Measurements from ENCODE around the gene FCMR. TPM values are rescaled to one million over a fixed set of nuclear protein-coding genes. Genes with fewer than 3 reads are reported as not detected.

The FCMR gene
- total and polyA plus RNA-seq, 9 of the 15 experiments (the other 6 are each of a cell fraction or from before 2014, with no cell fraction given) = 0.11 to 0.82 (median 0.20) TPM; not detected in 5

DNA sequence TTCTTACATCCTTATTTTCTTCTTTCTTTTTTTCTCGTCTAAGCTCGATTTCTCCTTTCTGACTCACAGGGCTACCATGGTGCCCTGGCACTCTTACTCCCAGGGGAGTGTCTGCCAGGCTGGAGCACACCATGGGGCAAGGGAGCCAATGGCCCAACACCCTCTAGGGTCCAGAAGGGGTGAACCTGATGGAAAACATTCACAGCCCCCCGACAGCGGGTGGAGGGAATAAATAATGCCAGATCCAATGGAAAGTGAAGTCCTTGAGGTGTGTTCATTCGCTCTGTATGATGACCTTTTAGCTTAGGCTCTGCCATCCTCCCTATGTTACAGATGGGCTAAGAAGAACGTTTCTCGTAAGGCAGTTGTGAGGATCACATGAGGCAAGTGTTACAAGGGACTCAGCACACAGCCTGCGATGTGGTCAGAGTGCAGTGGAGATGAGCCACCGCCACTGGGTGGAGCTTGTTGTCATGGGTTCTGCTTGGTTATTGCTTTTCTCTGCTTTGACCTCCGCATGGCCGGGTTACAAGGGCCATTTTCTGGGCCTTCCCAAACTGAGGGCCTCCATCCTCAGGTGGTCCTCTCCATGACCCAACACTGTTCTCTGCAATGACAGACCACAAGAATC is 3.5 kb upstream of the FCMR start (continued):
- TF ChIP-seq ATF1 (CRISPR knock-in tag; IDR thresholded peaks at IDR 0.05) = no peak
- 0 out of 2 replicates have a peak, but pooled peaks have one; percentile 21 for TF ChIP-seq ATF1 (tag; IDR thresholded peaks at IDR 0.05)
- TF ChIP-seq, protein P1, sequence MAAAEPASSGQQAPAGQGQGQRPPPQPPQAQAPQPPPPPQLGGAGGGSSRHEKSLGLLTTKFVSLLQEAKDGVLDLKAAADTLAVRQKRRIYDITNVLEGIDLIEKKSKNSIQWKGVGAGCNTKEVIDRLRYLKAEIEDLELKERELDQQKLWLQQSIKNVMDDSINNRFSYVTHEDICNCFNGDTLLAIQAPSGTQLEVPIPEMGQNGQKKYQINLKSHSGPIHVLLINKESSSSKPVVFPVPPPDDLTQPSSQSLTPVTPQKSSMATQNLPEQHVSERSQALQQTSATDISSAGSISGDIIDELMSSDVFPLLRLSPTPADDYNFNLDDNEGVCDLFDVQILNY (CRISPR knock-in tag; IDR thresholded peaks at IDR 0.05) = 0 out of 2 replicates have a peak, but pooled peaks have one; percentile 36
- TF ChIP-seq JUND (IDR thresholded peaks at IDR 0.05; ENCODE audit: borderline replicate concordance, low read depth, low read length) = 0 out of 2 replicates have a peak, but pooled peaks have one; percentile 3
- TF ChIP-seq JUND (tag; IDR thresholded peaks at IDR 0.05; ENCODE audit: borderline replicate concordance, low read depth, low read length) = no peak
- no peak for TF ChIP-seq HDAC2 (IDR thresholded peaks at IDR 0.05)
- peak; percentile 19; the same call in 1 of the 2 replicates for TF ChIP-seq L3MBTL2 (IDR thresholded peaks at IDR 0.05)
- peak; percentile 44 to 64; a peak in 3 of 4 replicates for TF ChIP-seq RAD21 (CRISPR knock-in tag; conservative IDR thresholded peaks at IDR 0.05 in 1 of 2, IDR thresholded peaks at IDR 0.05 in 1 of 2)
- 0 out of 2 replicates have a peak, but pooled peaks have one; percentile 43 for TF ChIP-seq ZNF175 (CRISPR knock-in tag; IDR thresholded peaks at IDR 0.05; ENCODE audit: low read depth)
- TF ChIP-seq, protein P2, sequence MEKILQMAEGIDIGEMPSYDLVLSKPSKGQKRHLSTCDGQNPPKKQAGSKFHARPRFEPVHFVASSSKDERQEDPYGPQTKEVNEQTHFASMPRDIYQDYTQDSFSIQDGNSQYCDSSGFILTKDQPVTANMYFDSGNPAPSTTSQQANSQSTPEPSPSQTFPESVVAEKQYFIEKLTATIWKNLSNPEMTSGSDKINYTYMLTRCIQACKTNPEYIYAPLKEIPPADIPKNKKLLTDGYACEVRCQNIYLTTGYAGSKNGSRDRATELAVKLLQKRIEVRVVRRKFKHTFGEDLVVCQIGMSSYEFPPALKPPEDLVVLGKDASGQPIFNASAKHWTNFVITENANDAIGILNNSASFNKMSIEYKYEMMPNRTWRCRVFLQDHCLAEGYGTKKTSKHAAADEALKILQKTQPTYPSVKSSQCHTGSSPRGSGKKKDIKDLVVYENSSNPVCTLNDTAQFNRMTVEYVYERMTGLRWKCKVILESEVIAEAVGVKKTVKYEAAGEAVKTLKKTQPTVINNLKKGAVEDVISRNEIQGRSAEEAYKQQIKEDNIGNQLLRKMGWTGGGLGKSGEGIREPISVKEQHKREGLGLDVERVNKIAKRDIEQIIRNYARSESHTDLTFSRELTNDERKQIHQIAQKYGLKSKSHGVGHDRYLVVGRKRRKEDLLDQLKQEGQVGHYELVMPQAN (IDR thresholded peaks at IDR 0.05; ENCODE audit: borderline replicate concordance) = no peak
- TF ChIP-seq RCOR1 (IDR thresholded peaks at IDR 0.05; ENCODE audit: borderline replicate concordance in 1 of 2, low read depth in 2 of 2, low read length in 2 of 2) = peak in 1 of 2 experiments; percentile 57; a peak in 1 of 4 replicates
- 0 out of 2 replicates have a peak, but pooled peaks have one; percentile 28 for TF ChIP-seq ZNF431 (CRISPR knock-in tag; IDR thresholded peaks at IDR 0.05)
- no peak for TF ChIP-seq NR2C1 (IDR thresholded peaks at IDR 0.05)
- TF ChIP-seq NR2C1 (tag; IDR thresholded peaks at IDR 0.05) = peak; percentile 59; the same call in 1 of the 2 replicates
- peak; percentile 66; the same call in 1 of the 2 replicates for TF ChIP-seq ZFX (CRISPR knock-in tag; IDR thresholded peaks at IDR 0.05)
- no peak for TF ChIP-seq PCBP1 (IDR thresholded peaks at IDR 0.05; ENCODE audit: low read depth, low read length, poor library complexity, severe bottlenecking)
- TF ChIP-seq, protein P3, sequence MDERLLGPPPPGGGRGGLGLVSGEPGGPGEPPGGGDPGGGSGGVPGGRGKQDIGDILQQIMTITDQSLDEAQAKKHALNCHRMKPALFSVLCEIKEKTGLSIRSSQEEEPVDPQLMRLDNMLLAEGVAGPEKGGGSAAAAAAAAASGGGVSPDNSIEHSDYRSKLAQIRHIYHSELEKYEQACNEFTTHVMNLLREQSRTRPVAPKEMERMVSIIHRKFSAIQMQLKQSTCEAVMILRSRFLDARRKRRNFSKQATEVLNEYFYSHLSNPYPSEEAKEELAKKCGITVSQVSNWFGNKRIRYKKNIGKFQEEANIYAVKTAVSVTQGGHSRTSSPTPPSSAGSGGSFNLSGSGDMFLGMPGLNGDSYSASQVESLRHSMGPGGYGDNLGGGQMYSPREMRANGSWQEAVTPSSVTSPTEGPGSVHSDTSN (CRISPR knock-in tag; IDR thresholded peaks at IDR 0.05; ENCODE audit: low read depth) = no peak
- TF ChIP-seq, protein P3 (tag; conservative IDR thresholded peaks at IDR 0.05; ENCODE audit: low read depth) = no peak
- TF ChIP-seq CXXC5 (CRISPR knock-in tag; IDR thresholded peaks at IDR 0.05) = 0 out of 2 replicates have a peak, but pooled peaks have one; percentile 15
- TF ChIP-seq RFX1 (IDR thresholded peaks at IDR 0.05) = peak; percentile 68
- TF ChIP-seq, protein P4, sequence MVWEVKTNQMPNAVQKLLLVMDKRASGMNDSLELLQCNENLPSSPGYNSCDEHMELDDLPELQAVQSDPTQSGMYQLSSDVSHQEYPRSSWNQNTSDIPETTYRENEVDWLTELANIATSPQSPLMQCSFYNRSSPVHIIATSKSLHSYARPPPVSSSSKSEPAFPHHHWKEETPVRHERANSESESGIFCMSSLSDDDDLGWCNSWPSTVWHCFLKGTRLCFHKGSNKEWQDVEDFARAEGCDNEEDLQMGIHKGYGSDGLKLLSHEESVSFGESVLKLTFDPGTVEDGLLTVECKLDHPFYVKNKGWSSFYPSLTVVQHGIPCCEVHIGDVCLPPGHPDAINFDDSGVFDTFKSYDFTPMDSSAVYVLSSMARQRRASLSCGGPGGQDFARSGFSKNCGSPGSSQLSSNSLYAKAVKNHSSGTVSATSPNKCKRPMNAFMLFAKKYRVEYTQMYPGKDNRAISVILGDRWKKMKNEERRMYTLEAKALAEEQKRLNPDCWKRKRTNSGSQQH (CRISPR knock-in tag; IDR thresholded peaks at IDR 0.05) = no peak
- peak; percentile 61 for TF ChIP-seq CTBP1 (IDR thresholded peaks at IDR 0.05; ENCODE audit: borderline replicate concordance)

All from K562 (cell line).